Middle frontal gyrus (tissue), 1 donor: ENCODE results near the gene MRPS7.

Experiments used
- DNase-seq: peaks from one replicate; pipeline ENCODE4 v3.0.0-alpha.2; 2015; ENCODE audit warnings: low spot score; ENCODE audit errors: extremely low spot score

MRPS7 gene

DNA sequence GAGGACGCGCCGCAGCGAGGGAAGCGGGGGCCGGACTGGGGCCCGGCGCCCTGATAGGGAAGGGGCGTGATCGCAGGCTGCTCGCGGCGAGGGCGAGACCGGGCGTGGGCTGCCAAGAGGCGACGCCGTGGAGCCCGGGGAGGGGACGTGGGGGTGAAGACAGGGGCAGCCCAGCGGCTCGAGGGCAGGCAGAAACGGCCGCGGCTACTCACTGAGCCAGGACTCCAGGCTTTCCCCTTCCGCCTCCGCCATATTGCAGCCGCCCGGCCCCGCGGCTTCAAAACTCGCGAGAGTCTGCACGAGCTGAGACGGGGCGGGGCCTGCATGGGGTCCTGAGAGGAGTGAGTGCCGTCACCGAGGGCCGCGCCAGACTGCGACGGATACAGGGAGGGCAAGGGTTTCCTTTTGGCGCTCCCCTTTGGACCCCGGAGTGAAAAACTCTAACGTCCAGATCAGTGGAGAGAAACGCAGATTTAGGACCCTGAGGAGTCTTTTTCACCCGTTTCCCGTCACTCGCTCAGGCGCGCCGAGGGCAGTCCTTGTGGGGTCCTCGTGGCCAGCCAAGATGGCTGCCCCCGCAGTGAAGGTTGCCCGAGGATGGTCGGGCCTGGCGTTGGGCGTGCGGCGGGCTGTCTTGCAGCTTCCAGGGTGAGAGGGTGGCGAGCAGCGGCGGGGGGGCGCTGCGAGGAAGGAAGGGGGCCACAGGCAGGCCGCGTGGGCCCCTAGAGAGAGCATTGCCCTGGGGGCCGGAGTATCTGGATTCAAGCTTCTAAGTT lies at the start of gene MRPS7, which contains the start of gene GGA3:
TSS of gene MRPS7 (plus strand) at position 544 of the 776 bp plus-strand sequence. CDS start at position 566, 22 bp downstream.
TSS of gene GGA3 (minus strand) at position 271 of the 776 bp plus-strand sequence. CDS start at position 252, 19 bp downstream.
- DNase-seq = peak; percentile 87

GRCh38 chr17:75218131-75218530 lies 43.5 kb upstream of the MRPS7 start:
- no peak for DNase-seq

DNA sequence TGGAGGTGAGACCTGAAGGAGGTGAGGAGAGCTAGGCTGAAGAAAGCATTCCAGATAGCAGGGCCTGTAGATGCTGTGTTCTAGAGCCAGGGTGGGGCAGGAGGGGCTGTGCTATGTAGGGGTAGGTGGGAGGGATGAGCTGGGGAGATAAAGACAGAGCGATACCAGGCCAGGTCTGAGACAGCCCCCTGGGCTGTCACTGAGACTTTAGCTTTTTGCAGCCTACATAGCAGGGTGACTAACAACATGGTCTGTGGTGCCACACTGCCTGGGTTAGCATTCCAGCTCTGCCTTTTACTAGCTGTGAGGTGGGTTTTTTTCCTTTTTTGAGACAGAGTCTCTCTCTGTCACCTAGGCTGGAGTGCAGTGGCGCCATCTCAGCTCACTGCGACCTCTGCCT lies 41.9 kb upstream of the MRPS7 start:
- no peak for DNase-seq

DNA sequence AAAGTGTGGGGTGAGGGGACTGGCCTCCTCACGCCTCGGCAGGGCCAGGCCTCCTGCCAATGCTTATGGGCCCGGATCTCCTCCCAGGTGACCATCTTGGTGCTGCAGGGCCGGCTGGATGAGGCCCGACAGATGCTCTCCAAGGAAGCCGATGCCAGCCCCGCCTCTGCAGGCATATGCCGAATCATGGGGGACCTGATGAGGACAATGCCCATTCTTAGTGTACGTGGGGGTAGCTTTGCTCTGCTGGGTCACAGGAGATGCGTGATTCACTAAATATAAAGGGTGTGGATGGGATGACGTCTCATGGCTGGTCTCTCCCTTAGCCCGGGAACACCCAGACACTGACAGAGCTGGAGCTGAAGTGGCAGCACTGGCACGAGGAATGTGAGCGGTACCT lies 36.7 kb upstream of the MRPS7 start:
- peak; percentile 26 for DNase-seq

DNA sequence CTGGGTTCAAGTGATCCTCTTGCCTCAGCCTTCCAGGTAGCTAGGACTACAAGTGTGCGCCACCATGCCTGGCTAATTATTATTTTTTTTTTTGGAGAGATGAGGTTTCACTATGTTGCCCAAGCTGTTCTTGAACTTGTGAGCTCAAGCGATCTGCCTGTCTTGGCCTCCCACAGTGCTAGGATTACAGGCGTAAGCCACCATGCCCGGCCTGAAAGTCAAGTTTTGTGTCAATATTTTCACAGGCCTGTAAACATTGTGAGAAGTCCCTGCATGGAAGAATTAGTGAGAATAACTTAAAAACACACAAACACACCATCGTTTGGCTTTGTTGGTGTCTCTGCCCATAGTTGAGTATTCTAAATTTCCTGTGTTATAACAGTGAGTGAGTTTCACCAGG lies 34.0 kb upstream of the MRPS7 start:
- no peak for DNase-seq

GRCh38 chr17:75228305-75228704 lies 33.4 kb upstream of the MRPS7 start:
- DNase-seq = no peak

GRCh38 chr17:75228847-75229246 lies 32.8 kb upstream of the MRPS7 start:
- no peak for DNase-seq

GRCh38 chr17:75231071-75231470 lies 30.6 kb upstream of the MRPS7 start:
- DNase-seq = no peak

GRCh38 chr17:75231741-75232464 lies 29.8 kb upstream of the MRPS7 start:
- no peak for DNase-seq

DNA sequence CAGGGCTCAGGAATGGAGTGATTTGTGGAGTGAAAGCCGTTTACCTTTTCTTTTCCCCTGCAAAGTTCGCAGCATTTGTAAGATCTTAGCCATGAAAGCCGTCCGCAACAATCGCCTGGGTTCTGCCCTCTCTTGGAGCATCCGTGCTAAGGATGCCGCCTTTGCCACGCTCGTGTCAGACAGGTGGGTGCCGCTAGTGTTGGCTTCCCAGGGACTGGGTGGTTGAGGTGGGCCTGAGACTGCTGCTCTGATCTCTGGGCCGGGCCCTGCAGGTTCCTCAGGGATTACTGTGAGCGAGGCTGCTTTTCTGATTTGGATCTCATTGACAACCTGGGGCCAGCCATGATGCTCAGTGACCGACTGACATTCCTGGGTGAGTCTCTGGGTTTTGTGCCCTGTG lies 28.9 kb upstream of the MRPS7 start:
- DNase-seq = no peak

DNA sequence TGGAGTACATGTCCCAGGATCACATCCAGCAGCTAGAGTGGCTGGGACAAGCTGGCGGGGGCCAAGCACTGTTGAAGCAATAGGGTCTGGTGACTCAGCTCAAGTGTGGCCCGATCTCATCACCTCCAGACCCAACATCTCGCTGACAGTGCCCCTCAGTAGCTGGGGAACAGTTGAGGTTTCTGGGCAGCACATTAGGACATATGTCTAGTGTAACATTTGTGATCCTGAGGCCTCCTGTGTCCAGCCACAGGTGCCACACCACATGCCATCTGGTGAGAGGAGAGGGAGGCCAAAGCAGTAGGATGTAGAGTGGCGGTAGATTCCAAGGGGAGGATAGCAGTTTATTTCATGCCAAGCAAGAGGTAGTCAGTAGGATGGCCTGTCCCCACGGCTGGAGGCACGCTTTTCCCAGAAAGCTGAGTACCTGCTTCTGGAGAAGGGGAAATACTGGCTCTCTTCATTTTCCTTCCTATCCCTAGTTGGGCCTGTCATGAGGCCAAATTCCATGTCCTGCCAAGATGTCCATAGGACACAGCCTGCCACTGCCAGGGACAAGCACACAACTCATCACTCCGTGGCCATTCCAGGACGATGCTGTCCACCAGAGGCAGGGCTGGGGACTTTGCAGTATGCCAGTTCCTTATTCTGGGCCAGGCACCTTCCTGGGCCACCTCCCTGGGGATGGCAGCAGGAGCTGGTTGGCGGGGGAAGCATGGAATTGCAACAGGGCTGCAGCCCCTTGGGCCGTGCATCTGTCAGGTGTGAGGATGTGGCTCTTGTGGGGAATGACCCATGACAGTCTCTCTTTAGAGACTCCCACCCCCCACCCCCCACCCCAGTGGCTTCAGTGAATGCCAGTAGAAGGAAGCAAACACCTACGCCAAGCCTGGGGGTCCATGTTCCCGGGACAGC lies 24.3 kb upstream of the MRPS7 start:
- no peak for DNase-seq

DNA sequence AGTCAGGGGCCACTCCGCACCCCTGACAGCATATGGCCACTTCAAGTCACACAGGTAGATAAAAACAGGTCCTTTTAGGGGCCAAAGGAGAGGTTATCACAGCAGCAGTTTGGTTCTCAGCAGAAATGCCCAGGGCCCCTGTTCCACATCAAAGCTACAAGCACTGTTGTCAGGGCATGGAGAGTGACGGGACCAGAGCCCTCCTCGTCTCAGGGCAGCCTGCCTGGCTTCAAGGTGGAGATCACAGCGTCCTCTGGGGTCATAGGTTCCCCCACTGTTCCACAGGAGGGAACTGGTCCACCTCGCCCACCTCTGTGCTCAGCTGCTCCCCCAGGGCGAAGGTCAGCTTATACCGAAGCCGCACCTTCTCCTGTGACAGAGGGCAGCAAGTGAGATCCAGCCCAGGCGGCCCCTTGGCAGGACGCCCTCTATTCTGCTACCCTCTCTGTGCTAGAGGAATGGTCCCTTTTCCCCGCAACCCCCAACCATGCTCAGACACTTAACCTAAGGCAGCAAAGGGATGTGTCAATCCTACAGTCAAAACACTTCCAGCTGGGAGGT lies 23.6 kb upstream of the MRPS7 start:
- DNase-seq = no peak

DNA sequence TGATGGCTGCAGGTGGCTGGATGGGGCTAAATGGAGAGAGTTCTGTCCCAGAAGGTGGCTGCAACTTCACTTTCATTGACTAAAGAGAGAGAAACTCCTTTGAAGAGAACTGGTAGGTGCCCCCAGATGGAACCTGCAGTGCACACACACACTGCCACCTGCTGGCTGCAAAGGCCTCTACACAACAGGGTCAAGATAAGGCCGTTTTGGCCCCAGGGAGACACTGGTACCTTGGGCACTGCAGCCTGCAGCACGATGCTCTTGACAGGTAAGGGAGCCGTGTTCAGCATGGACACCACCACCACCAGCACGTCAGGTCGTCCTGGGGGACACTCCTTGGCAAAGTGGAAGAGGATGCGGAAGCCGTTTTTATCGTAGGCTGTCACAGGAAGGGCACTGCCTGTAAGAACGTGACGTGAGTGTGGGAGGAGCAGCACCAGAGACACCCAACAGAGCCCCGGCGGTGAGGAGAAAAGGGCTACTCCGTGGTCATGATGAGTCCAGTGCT lies 22.9 kb upstream of the MRPS7 start:
- no peak for DNase-seq

DNA sequence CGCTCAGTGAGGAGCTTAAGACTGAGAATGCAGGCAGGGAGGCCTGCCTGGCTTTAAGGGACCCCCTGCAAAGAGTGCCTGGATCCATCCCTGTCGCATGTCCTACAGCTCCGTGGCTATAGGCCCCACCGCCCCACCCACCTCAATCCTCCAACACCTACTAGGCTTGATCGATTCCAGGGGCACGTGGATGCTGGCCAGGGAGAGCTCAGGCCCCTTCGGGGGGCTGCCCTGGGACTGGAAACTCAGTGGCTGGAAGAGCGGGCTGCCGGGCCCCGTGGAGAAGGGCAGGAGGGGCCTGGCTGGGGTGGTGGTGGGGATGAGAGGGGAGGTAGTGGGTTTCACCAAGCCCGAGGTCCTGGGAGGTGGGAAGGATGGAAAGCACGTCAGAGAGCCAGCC lies 22.5 kb upstream of the MRPS7 start:
- no peak for DNase-seq

DNA sequence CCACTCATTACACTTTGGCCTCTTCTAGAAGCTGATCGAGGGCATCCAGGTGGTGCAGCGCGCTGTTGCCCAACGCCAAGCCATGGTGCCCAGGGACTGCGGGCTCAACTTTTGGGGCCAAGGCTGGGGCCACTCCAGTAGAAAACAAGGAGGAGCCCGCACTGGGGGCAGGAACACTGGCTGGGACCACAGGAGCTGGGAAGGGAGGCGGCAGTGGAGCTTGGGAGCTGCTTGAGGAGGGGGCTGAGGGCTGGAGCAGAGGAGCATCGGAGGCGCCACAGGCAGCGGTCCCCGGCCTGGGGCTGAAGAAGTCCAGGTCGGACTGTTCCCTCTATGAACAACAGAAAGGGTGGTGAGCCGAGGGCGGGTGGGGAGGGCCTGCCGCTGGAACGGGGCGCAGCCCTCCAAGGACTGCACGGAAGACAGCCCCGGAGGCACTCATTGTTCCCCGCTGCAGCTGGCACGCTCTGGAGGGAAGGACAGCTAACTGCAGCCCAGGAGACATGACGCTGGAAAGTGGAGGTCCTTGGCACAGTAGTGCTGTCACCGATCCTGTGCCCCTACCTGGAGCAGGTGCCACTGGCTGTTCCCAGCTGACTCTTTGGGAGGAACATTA lies 21.8 kb upstream of the MRPS7 start:
- no peak for DNase-seq

- DNase-seq = no peak
Measured at GRCh38 chr17:75240394-75241142, 21.1 kb upstream of the MRPS7 start.

GRCh38 chr17:75241143-75241430 lies 20.6 kb upstream of the MRPS7 start:
- DNase-seq = no peak

DNA sequence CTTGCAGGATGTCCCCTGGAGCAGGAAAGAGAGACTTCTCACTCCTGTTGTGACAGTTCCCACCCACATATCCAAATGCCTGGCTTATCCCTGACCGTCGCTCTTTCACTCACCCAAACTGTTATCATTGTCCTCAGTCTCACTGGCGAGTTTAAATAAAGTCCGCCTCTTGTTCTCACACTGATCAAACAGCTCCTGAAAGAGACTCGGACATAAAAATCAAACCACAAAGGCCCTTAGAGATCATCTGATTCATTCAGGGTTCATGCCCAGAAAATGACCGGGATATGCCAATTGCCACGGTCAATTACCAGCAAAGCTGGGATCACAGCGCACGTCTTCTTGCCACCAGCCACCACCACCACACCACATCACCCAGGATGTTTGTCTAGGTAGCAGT lies 20.2 kb upstream of the MRPS7 start:
- no peak for DNase-seq

DNA sequence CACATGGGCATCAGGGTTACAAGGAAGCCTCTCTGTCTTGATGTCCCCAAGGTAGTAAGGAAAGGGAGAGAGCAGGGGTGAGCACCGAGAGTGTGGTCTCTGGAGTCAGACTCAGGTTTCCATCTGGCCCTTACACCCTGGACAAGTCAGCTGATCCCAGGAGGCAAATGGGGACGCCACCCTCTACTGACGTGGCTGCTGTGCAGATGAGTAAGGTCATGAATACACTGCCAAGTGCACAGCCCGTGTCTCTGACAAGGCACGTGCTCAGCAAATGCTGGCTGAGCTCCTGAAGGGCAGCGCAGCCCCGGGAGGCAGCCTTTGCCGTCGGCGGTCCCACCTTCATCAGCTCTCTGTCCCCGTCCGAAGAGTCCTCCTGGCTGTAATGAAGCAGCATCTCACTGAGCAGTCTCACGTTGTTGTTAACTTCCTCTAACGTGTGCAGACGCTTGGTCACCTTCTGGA lies 19.7 kb upstream of the MRPS7 start:
- DNase-seq = no peak

DNA sequence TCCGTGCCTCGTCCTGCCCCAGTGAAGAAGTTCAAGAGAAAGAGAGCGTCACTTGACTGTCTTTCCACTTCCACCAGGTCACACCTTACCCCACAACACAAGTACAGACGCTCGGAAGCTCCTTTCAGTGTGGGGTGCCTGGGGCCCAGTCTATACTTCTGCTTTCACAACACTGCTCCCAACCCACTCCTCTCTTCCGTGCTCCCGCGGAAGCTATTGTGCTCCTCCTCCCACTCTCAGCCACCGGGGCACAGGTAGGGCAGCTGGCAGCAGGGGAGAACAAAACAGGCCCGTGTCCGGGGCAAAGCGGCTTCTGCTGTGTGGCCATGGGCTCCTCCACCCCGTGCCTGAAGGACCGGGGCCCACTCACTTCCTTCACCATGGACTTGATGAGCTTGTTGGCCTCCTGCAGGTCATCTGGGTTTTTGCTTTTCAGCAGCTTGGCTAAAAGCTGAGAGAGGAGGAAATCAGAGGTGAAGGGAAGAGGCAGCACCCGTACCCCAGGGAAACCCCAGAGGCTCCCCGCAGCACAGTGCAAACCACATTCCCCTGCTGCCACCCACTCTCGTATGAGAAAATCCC lies 19.1 kb upstream of the MRPS7 start:
- no peak for DNase-seq
